ENCODE results near the gene ARHGAP23. TPM values are rescaled to one million over a fixed set of nuclear protein-coding genes. Genes with fewer than 3 reads are reported as not detected.

The ARHGAP23 gene
- polyA plus RNA-seq, 1 donor from 2014 or later: 1.6 TPM

DNA sequence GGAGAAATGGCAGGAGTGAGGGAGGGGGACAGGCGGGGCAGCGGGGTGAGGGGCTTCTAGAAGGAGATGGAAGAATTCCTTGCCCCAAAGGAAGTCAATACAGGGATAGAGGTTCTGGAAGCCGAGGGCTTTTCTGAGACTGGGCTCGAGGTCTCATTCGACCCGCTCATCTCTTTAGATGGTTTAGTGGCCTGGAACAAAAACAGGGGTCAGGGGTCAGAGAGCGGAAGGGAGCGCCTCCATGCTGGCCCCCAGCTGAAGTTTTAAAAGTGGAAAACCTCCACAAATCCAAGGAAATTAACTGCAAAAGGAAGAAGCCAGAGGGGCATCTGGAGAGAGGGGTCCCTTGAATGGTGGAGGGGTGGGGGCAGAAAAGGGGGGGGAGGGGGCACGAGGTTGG, 105.0 kb downstream of the ARHGAP23 start:
- Histone ChIP-seq H3K27ac (ENCODE audit: low read length) (no peak overlapping the region), H3K4me2 (ENCODE audit: low read length) (no peak overlapping the region), H3K9ac (ENCODE audit: low read length) (no peak overlapping the region)

GRCh38 chr17:38533866-38534497, 105.7 kb downstream of the ARHGAP23 start:
- Histone ChIP-seq H4K20me1 (ENCODE audit: insufficient read depth) (no peaks in the 10 kb centered on the region), H3K4me3 (ENCODE audit: low read length) (no peak overlapping the region), H3K9me2 (ENCODE audit: insufficient read depth, low read length) (no peaks in the 10 kb centered on the region)

More for the DNA sequence above, 105.0 kb downstream of the ARHGAP23 start:
- TF ChIP-seq POLR2AphosphoS5 (IDR thresholded peaks at IDR 0.05) (no peak), EZH2 (IDR thresholded peaks at IDR 0.05; ENCODE audit: borderline replicate concordance, insufficient read depth, low read length, poor library complexity, severe bottlenecking) (no peak), SMC3 (conservative IDR thresholded peaks at IDR 0.05; ENCODE audit: poor library complexity) (no peak), RAD21 (conservative IDR thresholded peaks at IDR 0.05) (no peak), TAF1 (IDR thresholded peaks at IDR 0.05; ENCODE audit: low read depth) (no peak), EP300 (conservative IDR thresholded peaks at IDR 0.05; ENCODE audit: poor library complexity, severe bottlenecking) (no peak), MXI1 (conservative IDR thresholded peaks at IDR 0.05; ENCODE audit: poor library complexity, severe bottlenecking) (no peak)
- TF ChIP-seq, protein P1, sequence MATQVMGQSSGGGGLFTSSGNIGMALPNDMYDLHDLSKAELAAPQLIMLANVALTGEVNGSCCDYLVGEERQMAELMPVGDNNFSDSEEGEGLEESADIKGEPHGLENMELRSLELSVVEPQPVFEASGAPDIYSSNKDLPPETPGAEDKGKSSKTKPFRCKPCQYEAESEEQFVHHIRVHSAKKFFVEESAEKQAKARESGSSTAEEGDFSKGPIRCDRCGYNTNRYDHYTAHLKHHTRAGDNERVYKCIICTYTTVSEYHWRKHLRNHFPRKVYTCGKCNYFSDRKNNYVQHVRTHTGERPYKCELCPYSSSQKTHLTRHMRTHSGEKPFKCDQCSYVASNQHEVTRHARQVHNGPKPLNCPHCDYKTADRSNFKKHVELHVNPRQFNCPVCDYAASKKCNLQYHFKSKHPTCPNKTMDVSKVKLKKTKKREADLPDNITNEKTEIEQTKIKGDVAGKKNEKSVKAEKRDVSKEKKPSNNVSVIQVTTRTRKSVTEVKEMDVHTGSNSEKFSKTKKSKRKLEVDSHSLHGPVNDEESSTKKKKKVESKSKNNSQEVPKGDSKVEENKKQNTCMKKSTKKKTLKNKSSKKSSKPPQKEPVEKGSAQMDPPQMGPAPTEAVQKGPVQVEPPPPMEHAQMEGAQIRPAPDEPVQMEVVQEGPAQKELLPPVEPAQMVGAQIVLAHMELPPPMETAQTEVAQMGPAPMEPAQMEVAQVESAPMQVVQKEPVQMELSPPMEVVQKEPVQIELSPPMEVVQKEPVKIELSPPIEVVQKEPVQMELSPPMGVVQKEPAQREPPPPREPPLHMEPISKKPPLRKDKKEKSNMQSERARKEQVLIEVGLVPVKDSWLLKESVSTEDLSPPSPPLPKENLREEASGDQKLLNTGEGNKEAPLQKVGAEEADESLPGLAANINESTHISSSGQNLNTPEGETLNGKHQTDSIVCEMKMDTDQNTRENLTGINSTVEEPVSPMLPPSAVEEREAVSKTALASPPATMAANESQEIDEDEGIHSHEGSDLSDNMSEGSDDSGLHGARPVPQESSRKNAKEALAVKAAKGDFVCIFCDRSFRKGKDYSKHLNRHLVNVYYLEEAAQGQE (IDR thresholded peaks at IDR 0.05; ENCODE audit: borderline replicate concordance): no peak
- TF ChIP-seq, protein P2, sequence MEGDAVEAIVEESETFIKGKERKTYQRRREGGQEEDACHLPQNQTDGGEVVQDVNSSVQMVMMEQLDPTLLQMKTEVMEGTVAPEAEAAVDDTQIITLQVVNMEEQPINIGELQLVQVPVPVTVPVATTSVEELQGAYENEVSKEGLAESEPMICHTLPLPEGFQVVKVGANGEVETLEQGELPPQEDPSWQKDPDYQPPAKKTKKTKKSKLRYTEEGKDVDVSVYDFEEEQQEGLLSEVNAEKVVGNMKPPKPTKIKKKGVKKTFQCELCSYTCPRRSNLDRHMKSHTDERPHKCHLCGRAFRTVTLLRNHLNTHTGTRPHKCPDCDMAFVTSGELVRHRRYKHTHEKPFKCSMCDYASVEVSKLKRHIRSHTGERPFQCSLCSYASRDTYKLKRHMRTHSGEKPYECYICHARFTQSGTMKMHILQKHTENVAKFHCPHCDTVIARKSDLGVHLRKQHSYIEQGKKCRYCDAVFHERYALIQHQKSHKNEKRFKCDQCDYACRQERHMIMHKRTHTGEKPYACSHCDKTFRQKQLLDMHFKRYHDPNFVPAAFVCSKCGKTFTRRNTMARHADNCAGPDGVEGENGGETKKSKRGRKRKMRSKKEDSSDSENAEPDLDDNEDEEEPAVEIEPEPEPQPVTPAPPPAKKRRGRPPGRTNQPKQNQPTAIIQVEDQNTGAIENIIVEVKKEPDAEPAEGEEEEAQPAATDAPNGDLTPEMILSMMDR (IDR thresholded peaks at IDR 0.05; ENCODE audit: poor library complexity, severe bottlenecking): no peak
- H3K9me3 ChIP-seq (ENCODE audit: low read length): no peaks in the 10 kb centered on the region
- no peaks in the 10 kb centered on the region for H3K36me3 ChIP-seq (ENCODE audit: insufficient read depth, low read length)
- no peaks in the 10 kb centered on the region for H3K27me3 ChIP-seq (ENCODE audit: insufficient read depth, low read depth, low read length)
- no peak overlapping the region for H3K4me3 ChIP-seq (ENCODE audit: low read length)
- H3K9me2 ChIP-seq (ENCODE audit: insufficient read depth, low read length): no peaks in the 10 kb centered on the region
- H3F3A ChIP-seq (ENCODE audit: insufficient read depth, low read length, poor library complexity, severe bottlenecking): no peaks in the 10 kb centered on the region
- no peak overlapping the region for H2AFZ ChIP-seq (ENCODE audit: low read depth, low read length)
- no peaks in the 10 kb centered on the region for H4K20me1 ChIP-seq (ENCODE audit: insufficient read depth)
- H3K79me2 ChIP-seq (replicated peaks; ENCODE audit: insufficient read depth, low read length): no peaks in the 10 kb centered on the region

More at GRCh38 chr17:38533866-38534497, 105.7 kb downstream of the ARHGAP23 start:
- TF ChIP-seq MXI1 (conservative IDR thresholded peaks at IDR 0.05; ENCODE audit: poor library complexity, severe bottlenecking) (no peak), TAF1 (IDR thresholded peaks at IDR 0.05; ENCODE audit: low read depth) (no peak), POLR2AphosphoS5 (IDR thresholded peaks at IDR 0.05) (peak; percentile 6)
- Histone ChIP-seq H3K79me2 (replicated peaks; ENCODE audit: insufficient read depth, low read length) (no peaks in the 10 kb centered on the region), H3F3A (ENCODE audit: insufficient read depth, low read length, poor library complexity, severe bottlenecking) (no peaks in the 10 kb centered on the region), H3K36me3 (ENCODE audit: insufficient read depth, low read length) (no peaks in the 10 kb centered on the region), H3K9ac (ENCODE audit: low read length) (no peak overlapping the region), H3K27ac (ENCODE audit: low read length) (no peak overlapping the region), H3K27me3 (ENCODE audit: insufficient read depth, low read depth, low read length) (no peaks in the 10 kb centered on the region), H3K4me2 (ENCODE audit: low read length) (no peak overlapping the region), H2AFZ (ENCODE audit: low read depth, low read length) (no peak overlapping the region), H3K9me3 (ENCODE audit: low read length) (no peaks in the 10 kb centered on the region)

Measured in neural cell (in vitro differentiated cells).